Raji (cell line): Measurements from ENCODE around the gene KRT72.

ENCODE experiments used
- POLR2A ChIP-seq: IDR thresholded peaks from 2 replicates; pipeline ENCODE4 v1.6.1; 2011; ENCODE audit warnings: low read depth, low read length, control low read depth; ENCODE audit not compliant: insufficient read depth

The KRT72 gene

GRCh38 chr12:52634266-52635056 lies 33.2 kb upstream of the KRT72 start:
- TF ChIP-seq POLR2A: no peak

- TF ChIP-seq POLR2A: no peak
Measured at GRCh38 chr12:52633383-52633782, 32.1 kb upstream of the KRT72 start.

GRCh38 chr12:52632656-52633055 lies 31.4 kb upstream of the KRT72 start:
- TF ChIP-seq POLR2A: no peak

- TF ChIP-seq POLR2A: no peak
Measured at GRCh38 chr12:52631676-52632459, 30.6 kb upstream of the KRT72 start.

GRCh38 chr12:52631264-52631663 lies 30.0 kb upstream of the KRT72 start:
- TF ChIP-seq POLR2A: no peak

GRCh38 chr12:52630599-52631200 lies 29.4 kb upstream of the KRT72 start:
- no peak for TF ChIP-seq POLR2A

- no peak for TF ChIP-seq POLR2A
Measured at GRCh38 chr12:52630008-52630500, 28.8 kb upstream of the KRT72 start.

- TF ChIP-seq POLR2A: no peak
Measured at GRCh38 chr12:52629281-52630007, 28.2 kb upstream of the KRT72 start.

- no peak for TF ChIP-seq POLR2A
Measured at GRCh38 chr12:52628841-52629240, 27.6 kb upstream of the KRT72 start.

- no peak for TF ChIP-seq POLR2A
Measured at GRCh38 chr12:52628111-52628507, 26.8 kb upstream of the KRT72 start.

- TF ChIP-seq POLR2A: no peak
Measured at GRCh38 chr12:52627395-52628110, 26.3 kb upstream of the KRT72 start.

- no peak for TF ChIP-seq POLR2A
Measured at GRCh38 chr12:52622349-52622748, 21.1 kb upstream of the KRT72 start.

- no peak for TF ChIP-seq POLR2A
Measured at GRCh38 chr12:52618866-52619265, 17.6 kb upstream of the KRT72 start.

GRCh38 chr12:52618216-52618615 lies 17.0 kb upstream of the KRT72 start, which contains the start of gene KRT73:
TSS of gene KRT73 (minus strand) at chr12:52618559. CDS start at chr12:52618524, 35 bp downstream.
- TF ChIP-seq POLR2A: no peak
